Mucosa of rectum (tissue), 2 donors: ENCODE data around the gene USP17L11.
"Not testable (repeated sequence)": the region's sequence is repeated elsewhere in the genome, so short reads cannot be mapped to it uniquely, and the experiment has no call there.

Experiments
- H3K27ac ChIP-seq, 2 donors: one replicate each; pipeline ENCODE4 v1.7.0; 2013; ENCODE audit warnings: inconsistent platforms in 2 of 2, low read depth in 2 of 2, low read length in 2 of 2
- H3K27me3 ChIP-seq, 2 donors: one replicate each; pipeline ENCODE4 v1.7.0; 2013; ENCODE audit warnings: low read length in 2 of 2; ENCODE audit not compliant: control insufficient read depth in 2 of 2, insufficient read depth in 2 of 2
- H3K36me3 ChIP-seq, 2 donors: one replicate each; pipeline ENCODE4 v1.7.0; 2013; ENCODE audit warnings: low read length in 2 of 2; ENCODE audit not compliant: control insufficient read depth in 2 of 2, insufficient read depth in 2 of 2
- H3K4me1 ChIP-seq, 2 donors: one replicate each; pipeline ENCODE4 v1.7.0; 2013; ENCODE audit warnings: low read length in 2 of 2, mild to moderate bottlenecking in 1 of 2; ENCODE audit not compliant: control insufficient read depth in 2 of 2, insufficient read depth in 2 of 2
- H3K4me3 ChIP-seq, 2 donors: one replicate each; pipeline ENCODE4 v1.7.0; 2013; ENCODE audit warnings: low read length in 2 of 2
- H3K9ac ChIP-seq, 2 donors: one replicate each; pipeline ENCODE4 v1.7.0; 2013; ENCODE audit warnings: low read length in 2 of 2, low read depth in 1 of 2, mild to moderate bottlenecking in 1 of 2
- H3K9me3 ChIP-seq, 2 donors: one replicate each; pipeline ENCODE4 v1.7.0; 2013; ENCODE audit warnings: low read length in 2 of 2; ENCODE audit not compliant: control insufficient read depth in 2 of 2
- donor health status: healthy.
- donor health status: Normal muscosa, but diverticular disease.

USP17L11 gene

DNA sequence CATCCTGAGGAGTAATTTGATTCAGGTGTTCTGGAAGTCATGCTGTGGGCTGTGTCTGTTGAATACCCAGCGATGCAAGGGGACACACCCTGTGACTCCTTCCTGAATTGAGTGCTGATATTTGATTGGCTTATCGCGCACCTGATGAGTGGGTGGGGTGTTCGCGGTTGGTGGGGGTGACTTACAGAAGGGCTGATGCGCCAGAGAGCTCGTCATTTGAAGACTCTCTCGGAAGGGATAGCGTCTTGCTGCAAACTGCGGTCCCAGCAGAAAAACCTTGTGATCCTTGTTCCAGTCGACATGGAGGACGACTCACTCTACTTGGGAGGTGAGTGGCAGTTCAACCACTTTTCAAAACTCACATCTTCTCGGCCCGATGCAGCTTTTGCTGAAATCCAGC lies at the start of gene USP17L11:
Gene USP17L11, plus strand, starts transcription at position 301 of the 400 bp plus-strand sequence. Its CDS starts 0 bp downstream, at position 301.
- not testable (repeated sequence) for H3K9ac ChIP-seq, H3K27me3 ChIP-seq, H3K36me3 ChIP-seq, H3K4me3 ChIP-seq, H3K4me1 ChIP-seq, H3K27ac ChIP-seq, H3K9me3 ChIP-seq

- not testable (repeated sequence) for H3K27ac ChIP-seq, H3K9ac ChIP-seq, H3K4me3 ChIP-seq, H3K9me3 ChIP-seq, H3K4me1 ChIP-seq, H3K36me3 ChIP-seq, H3K27me3 ChIP-seq
Measured at GRCh38 chr4:9165990-9166389, 49.2 kb upstream of the USP17L11 start.

DNA sequence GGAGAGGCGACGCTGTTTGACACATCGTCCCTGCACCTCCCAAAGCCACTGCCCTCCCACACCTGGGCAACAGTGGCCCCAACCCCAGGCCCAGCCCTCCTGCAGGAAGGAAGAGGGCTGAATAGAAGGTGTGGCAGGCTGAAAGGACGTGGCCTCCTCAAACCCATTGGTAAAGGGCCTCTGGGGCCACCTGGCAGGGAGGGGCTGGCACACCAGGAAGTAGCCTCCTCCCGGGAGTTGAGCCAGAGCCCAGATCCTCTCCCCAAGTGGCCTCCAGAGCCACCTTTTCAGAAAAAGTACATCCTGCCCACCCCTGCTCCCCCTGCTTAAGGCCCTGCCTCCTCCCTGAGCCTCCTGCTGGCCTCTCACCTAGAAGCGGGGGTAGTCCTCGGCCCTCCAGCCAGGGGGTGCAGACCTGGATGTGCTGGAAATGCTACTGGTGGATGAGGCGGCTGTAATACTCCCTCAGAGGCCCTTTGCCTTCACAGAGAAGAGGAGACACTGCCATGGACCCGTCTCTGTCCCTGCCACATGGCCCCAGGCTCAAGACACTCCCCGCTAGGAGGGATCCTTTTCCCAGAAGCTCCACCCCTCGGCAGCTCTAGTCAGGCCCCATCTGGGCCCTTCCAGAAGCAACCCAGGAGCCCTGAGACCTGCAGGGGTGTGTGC lies 45.3 kb upstream of the USP17L11 start, which contains the start of gene FAM90A26:
Gene FAM90A26, plus strand, starts transcription at position 619 of the 669 bp plus-strand sequence. CDS start 2,764 bp downstream, outside the sequence.
- not testable (repeated sequence) for H3K9me3 ChIP-seq, H3K9ac ChIP-seq, H3K27ac ChIP-seq, H3K4me1 ChIP-seq, H3K36me3 ChIP-seq, H3K27me3 ChIP-seq, H3K4me3 ChIP-seq

DNA sequence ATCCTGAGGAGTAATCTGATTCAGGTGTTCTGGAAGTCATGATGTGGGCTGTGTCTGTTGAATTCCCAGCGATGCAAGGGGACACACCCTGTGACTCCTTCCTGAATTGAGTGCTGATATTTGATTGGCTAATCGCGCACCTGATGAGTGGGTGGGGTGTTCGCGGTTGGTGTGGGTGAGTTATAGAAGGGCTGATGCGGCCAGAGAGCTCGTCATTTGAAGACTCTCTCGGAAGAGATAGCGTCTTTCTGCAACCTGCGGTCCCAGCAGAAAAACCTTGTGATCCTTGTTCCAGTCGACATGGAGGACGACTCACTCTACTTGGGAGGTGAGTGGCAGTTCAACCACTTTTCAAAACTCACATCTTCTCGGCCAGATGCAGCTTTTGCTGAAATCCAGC lies 4.8 kb upstream of the USP17L11 start, which contains the start of gene USP17L10:
Gene USP17L10, plus strand, starts transcription at position 301 of the 400 bp plus-strand sequence. Its CDS starts 0 bp downstream, at position 301.
- not testable (repeated sequence) for H3K27me3 ChIP-seq, H3K4me3 ChIP-seq, H3K36me3 ChIP-seq, H3K9me3 ChIP-seq, H3K9ac ChIP-seq, H3K27ac ChIP-seq, H3K4me1 ChIP-seq

- H3K4me1 ChIP-seq, H3K9ac ChIP-seq, H3K27me3 ChIP-seq, H3K36me3 ChIP-seq, H3K9me3 ChIP-seq, H3K27ac ChIP-seq, H3K4me3 ChIP-seq: not testable (repeated sequence)
Measured at GRCh38 chr4:9214701-9215100, 504 bp upstream of the USP17L11 start.

DNA sequence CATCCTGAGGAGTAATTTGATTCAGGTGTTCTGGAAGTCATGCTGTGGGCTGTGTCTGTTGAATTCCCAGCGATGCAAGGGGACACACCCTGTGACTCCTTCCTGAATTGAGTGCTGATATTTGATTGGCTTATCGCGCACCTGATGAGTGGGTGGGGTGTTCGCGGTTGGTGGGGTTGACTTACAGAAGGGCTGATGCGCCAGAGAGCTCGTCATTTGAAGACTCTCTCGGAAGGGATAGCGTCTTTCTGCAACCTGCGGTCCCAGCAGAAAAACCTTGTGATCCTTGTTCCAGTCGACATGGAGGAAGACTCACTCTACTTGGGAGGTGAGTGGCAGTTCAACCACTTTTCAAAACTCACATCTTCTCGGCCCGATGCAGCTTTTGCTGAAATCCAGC lies 4.6 kb downstream of the USP17L11 start, which contains the start of gene USP17L12:
Gene USP17L12, plus strand, starts transcription at position 301 of the 400 bp plus-strand sequence. Its CDS starts 0 bp downstream, at position 301.
- H3K4me1 ChIP-seq, H3K9me3 ChIP-seq, H3K27me3 ChIP-seq, H3K27ac ChIP-seq, H3K9ac ChIP-seq, H3K36me3 ChIP-seq, H3K4me3 ChIP-seq: not testable (repeated sequence)

GRCh38 chr4:9224596-9224995 lies 9.4 kb downstream of the USP17L11 start, which contains the start of gene USP17L13:
Gene USP17L13, plus strand, starts transcription at chr4:9224896. Its CDS starts 0 bp downstream, at chr4:9224896.
- H3K9me3 ChIP-seq, H3K27me3 ChIP-seq, H3K27ac ChIP-seq, H3K36me3 ChIP-seq, H3K9ac ChIP-seq, H3K4me3 ChIP-seq, H3K4me1 ChIP-seq: not testable (repeated sequence)

- H3K9me3 ChIP-seq, H3K27me3 ChIP-seq, H3K9ac ChIP-seq, H3K36me3 ChIP-seq, H3K4me1 ChIP-seq, H3K4me3 ChIP-seq, H3K27ac ChIP-seq: not testable (repeated sequence)
Measured at GRCh38 chr4:9230249-9230648, 15.0 kb downstream of the USP17L11 start.

GRCh38 chr4:9234085-9234484 lies 18.9 kb downstream of the USP17L11 start, which contains the start of gene USP17L15:
Gene USP17L15, plus strand, starts transcription at chr4:9234385. Its CDS starts 0 bp downstream, at chr4:9234385.
- H3K9me3 ChIP-seq, H3K4me1 ChIP-seq, H3K4me3 ChIP-seq, H3K9ac ChIP-seq, H3K27me3 ChIP-seq, H3K36me3 ChIP-seq, H3K27ac ChIP-seq: not testable (repeated sequence)

- H3K4me3 ChIP-seq, H3K27ac ChIP-seq, H3K4me1 ChIP-seq, H3K9me3 ChIP-seq, H3K9ac ChIP-seq, H3K36me3 ChIP-seq, H3K27me3 ChIP-seq: not testable (repeated sequence)
Measured at GRCh38 chr4:9238461-9238860, 23.3 kb downstream of the USP17L11 start.
